NCI-H1417 (cell line): ENCODE measurements around the gene ABCF3.
"Not testable (repeated sequence)": the region's sequence is repeated elsewhere in the genome, so short reads cannot be mapped to it uniquely, and the experiment has no call there.

Experiments used
- DNase-seq, 3 experiments: peaks; one replicate each; lab custom pipeline; 2025; lab: John Stamatoyannopoulos, UW

Gene ABCF3

DNA sequence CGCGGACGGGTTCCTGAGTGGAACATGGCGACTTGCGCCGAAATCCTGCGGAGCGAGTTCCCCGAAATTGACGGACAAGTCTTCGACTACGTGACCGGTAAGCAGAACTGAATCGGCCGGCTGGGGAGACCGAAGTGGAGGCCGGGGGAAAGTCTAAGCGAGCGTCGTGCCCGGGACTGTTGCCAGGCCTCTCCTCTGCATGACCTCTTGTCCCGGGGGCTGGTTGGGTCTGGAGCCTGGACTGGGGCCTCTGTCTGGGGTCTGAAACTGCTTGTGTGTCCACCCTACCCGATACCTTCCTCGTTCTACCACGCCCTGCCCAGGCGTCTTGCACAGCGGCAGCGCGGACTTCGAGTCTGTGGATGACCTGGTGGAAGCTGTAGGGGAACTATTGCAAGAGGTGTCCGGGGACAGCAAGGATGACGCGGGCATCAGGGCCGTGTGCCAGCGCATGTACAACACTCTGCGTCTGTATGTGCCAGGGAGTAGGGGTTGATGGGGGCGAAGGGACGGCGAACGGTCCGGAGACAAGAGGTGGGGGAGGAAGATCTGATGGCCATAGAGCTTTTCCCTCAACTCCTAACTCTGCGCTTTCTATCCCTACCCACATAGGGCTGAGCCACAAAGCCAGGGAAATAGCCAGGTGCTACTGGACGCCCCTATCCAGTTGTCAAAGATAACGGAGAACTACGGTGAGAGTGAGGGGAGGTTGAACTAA is at the start of gene ABCF3:
ABCF3 (plus strand) TSS at position 16 of the 718 bp plus-strand sequence; CDS start at position 25, 9 bp downstream.
- DNase-seq, result no peak

DNA sequence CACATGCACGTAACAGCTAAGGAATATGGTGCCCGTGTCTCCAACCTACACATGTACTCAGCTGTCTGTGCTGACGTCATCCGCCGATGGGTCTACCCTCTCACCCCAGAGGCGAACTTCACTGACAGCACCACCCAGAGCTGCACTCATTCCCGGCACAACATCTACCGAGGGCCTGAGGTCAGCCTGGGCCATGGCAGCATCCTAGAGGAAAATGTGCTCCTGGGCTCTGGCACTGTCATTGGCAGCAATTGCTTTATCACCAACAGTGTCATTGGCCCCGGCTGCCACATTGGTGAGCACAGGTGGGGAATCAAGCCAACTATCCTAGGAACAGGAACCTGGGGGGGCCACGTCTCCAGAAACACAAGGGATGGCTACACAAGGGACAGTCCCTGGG is 45.6 kb upstream of the ABCF3 start:
- no peak for DNase-seq

GRCh38 chr3:184142199-184142598 is 43.8 kb upstream of the ABCF3 start:
- no peak for DNase-seq

DNA sequence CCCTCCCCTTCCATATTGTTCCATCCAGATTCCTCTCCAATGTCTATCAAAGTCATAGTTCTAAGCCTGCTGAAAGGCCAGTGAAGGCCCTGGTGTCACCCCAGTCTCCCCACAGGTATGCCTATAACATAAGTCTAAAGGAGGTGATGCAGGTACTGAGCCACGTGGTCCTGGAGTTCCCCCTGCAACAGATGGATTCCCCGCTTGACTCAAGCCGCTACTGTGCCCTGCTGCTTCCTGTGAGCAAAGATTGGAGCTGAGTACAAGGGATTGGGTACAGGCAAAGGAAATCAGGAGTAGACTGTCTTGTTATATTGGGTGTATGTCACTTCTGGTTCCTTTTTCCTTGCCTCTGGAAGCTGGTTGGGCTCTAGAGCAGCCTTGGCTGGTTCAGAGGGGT is 42.7 kb upstream of the ABCF3 start:
- no peak for DNase-seq

GRCh38 chr3:184144505-184144904 is 41.5 kb upstream of the ABCF3 start:
- DNase-seq, result no peak

GRCh38 chr3:184145111-184145524 is 40.9 kb upstream of the ABCF3 start:
- peak in 2 of 3 experiments; percentile 49 to 79 for DNase-seq

- no peak for DNase-seq
Measured at GRCh38 chr3:184145751-184146270, 40.2 kb upstream of the ABCF3 start.

GRCh38 chr3:184148076-184148475 is 37.9 kb upstream of the ABCF3 start:
- DNase-seq, result no peak

GRCh38 chr3:184149123-184149522 is 36.9 kb upstream of the ABCF3 start:
- DNase-seq, result no peak

- peak in 1 of 3 experiments; percentile 13 for DNase-seq
Measured at GRCh38 chr3:184149770-184150169, 36.2 kb upstream of the ABCF3 start.

GRCh38 chr3:184154885-184155643 is 30.9 kb upstream of the ABCF3 start, which contains the start of gene DVL3:
Gene DVL3 (plus strand): TSS chr3:184155377. CDS start chr3:184155636, 259 bp downstream.
- peak; percentile 51 to 92 (median 91) for DNase-seq

GRCh38 chr3:184155644-184156521 is 30.1 kb upstream of the ABCF3 start:
- peak in 2 of 3 experiments; percentile 77 to 78 for DNase-seq

GRCh38 chr3:184156522-184156955 is 29.5 kb upstream of the ABCF3 start:
- DNase-seq, result peak in 2 of 3 experiments; percentile 64 to 70

- DNase-seq, result no peak
Measured at GRCh38 chr3:184157206-184157605, 28.8 kb upstream of the ABCF3 start.

DNA sequence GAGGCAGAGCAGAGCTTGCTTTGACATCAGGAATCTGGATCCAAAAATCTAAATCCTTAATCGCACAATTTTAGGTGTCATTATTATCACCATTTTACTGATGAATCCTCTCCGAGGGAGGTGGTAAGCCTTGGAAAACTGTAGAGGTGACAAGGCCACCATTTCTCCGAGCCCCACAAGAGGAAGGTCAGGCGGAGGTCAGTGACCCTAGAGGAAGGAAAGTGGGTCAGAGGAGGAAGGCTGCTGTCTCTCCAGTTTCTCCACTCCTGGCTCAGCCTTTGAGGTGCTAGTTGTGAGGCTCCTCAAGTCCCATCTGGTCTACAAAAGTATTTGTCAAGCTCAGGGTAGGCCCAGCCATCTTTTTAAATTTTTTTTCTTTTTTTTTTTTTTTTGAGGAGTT is 27.6 kb upstream of the ABCF3 start:
- DNase-seq, result no peak

DNA sequence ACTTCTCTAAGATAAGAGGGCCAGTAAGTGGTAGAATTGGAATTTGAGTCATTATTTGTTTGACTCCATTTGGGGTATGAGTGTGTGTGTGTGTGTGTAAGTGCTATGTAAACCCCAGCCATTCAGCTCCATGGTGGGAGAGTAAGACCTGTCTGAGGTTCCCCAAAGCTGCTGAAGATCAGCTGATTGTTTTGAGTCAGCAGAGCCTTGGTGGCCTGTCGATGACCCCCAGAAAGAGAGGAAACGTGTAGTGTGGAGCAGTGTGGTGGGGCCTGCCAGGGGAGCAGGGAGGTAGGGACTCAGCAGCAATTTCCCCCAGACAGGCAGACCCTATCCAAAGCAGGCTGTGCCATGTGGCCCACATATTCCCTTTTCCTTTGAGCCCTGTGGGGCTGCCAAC is 25.5 kb upstream of the ABCF3 start:
- no peak for DNase-seq

DNA sequence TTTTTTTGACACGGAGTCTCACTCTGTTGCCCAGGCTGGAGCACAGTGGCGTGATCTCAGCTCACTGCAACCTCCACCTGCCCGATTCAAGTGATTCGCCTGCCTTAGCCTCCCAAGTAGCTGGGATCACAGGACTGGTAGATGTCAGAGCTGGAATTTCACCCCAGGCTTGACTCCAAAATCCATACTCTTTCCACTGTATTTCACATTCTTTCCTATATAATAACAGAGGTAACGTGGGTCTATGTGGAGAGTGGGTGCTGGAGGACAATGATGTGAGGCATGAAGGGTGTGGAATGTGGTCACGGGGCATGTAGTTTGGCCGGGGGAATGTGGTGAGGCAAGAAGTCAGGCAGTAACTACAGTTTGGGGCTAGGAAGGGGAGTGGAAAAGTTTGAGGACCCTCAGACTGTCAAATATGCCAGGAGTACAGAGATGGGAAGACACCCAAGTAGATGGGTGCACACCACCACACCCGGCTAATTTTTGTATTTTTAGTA is 23.4 kb upstream of the ABCF3 start:
- not testable (repeated sequence) for DNase-seq

DNA sequence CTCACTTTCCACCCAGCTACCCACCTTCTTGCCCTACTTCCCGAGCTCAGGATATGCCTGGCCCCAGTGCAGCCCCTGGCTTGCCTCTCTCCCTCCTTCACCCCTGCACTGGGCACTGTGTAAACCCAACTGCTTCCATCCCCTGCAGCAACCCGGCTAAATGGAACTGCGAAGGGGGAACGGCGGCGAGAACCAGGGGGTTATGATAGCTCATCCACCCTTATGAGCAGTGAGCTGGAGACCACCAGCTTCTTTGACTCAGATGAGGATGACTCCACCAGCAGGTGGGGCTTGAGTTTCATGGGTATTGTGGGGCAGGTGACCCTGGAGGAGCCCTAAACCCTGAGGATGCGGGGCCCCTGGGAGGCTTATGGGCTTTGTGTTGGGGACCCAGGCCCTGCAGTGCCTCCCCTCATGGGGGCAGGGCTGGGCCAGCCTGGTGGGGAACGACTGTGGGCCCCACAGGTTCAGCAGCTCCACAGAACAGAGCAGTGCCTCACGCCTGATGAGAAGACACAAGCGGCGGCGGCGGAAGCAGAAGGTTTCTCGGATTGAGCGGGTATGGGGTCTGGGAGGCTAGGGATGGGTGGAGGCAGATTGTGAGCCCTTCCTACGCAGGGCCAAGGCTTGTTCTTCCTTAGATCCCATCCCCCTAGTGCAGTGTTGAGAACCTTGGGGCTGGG is 21.2 kb upstream of the ABCF3 start:
- no peak for DNase-seq

DNA sequence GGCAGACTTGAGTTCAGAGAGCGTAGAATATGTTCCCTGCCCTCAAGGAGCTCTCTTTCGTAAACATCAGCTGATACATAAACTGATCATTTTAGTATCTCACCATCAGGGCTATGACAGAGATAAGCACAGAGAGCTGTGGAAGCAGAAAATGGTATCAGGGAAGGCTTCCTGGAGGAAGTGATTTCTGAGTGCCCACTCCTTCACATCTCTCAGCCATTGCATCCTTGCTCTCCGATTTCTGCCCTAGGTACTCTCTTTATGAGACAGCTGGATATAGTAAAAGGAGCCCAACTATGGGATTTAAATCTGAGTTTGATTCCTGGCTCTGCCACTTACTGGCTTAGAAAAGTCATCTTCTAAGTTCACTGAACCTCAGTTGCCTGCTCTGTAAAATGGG is 20.5 kb upstream of the ABCF3 start:
- no peak for DNase-seq

GRCh38 chr3:184166671-184167070 is 19.3 kb upstream of the ABCF3 start:
- no peak for DNase-seq

DNA sequence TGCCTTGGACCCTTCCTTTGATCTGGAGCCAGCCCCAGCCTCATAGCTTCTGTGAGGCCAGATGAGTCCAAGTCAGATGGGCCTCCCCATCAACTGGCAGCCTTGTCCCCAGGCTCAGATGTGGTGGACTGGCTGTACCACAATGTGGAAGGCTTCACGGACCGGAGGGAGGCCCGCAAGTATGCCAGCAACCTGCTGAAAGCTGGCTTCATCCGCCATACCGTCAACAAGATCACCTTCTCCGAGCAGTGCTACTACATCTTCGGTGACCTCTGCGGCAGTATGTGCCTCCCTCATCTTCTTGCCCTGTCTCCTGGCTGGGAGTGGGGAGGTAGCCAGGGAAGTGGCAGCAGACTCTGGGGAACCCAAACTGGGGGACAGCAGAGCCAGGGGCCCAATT is 18.2 kb upstream of the ABCF3 start:
- no peak for DNase-seq
